ENCODE data around the gene NUMBL. TPM values are rescaled to one million over a fixed set of nuclear protein-coding genes. Genes with fewer than 3 reads are reported as not detected.

NUMBL gene
- total and polyA plus RNA-seq, 9 of the 15 experiments (the other 6 are each of a cell fraction or from before 2014, with no cell fraction given) = 0.39 to 38.6 (median 6.6) TPM

DNA sequence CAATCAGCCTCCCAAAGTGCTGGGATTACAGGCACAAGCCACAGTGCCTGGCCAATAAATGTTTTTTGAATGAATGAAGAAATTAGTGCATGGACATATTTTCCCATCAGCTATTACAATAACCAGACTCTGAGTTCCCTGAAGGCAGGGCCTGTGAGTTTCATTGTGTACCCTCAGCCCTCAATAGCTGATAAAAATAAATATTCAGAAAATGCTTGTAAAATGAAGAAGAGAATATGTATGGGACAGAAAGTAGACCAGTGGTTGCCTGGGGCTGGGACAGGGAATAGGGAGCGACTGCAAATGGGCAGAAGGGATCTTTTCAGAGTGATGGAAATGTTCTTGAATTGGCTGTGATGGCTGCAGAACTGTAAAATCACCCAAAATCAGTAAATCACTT is 28.8 kb downstream of the NUMBL start:
- no peak for FAIRE-seq
- Histone ChIP-seq H3K4me3 (no peak overlapping the region), H2AFZ (ENCODE audit: low read depth, low read length) (0 out of 2 replicates have a peak overlapping the region, but pooled peaks have one; percentile 24), H3K9me1 (ENCODE audit: control insufficient read depth, insufficient read depth, low read length) (no peaks in the 10 kb centered on the region), H3K9me3 (replicated peaks; ENCODE audit: control insufficient read depth, insufficient read depth, low read depth, low read length) (no peaks in the 10 kb centered on the region), H3K27ac (ENCODE audit: extremely low read depth, low read depth, low read length) (no peak overlapping the region), H4K20me1 (replicated peaks; ENCODE audit: control insufficient read depth, insufficient read depth, low read length) (no peaks in the 10 kb centered on the region), H3K27me3 (ENCODE audit: control insufficient read depth in 2 of 2, insufficient read depth in 2 of 2, low read length in 2 of 2) (no peaks in the 10 kb centered on the region), H3K36me3 (ENCODE audit: control insufficient read depth, insufficient read depth, low read length) (peaks cover under 1% of the 10 kb centered on the region; the same call in 2 of the 3 replicates), H3K9ac (ENCODE audit: insufficient read depth in 1 of 2, low read depth in 2 of 2, low read length in 2 of 2) (no peak overlapping the region), H3K79me2 (ENCODE audit: control insufficient read depth, insufficient read depth, low read length) (no peaks in the 10 kb centered on the region; the same call in 2 of the 3 replicates), H3K4me2 (ENCODE audit: insufficient read depth, low read length) (no peak overlapping the region), H3K4me1 (replicated peaks in 1 of 2; ENCODE audit: control insufficient read depth in 2 of 2, insufficient read depth in 2 of 2, low read length in 2 of 2) (peaks cover 34 to 42% of the 10 kb centered on the region in 2 experiments)
- no peak for DNase-seq (ENCODE audit: extremely low read depth in 1 of 4, low spot score in 3 of 4)
- POLR2A ChIA-PET = no interaction called here
- no TSS peak for BruUV-seq (replicated peaks)
- intact Hi-C loops (cut with micrococcal nuclease) (loop anchor here (1.0 to 5.0 kb wide), 4 partner anchors 41 to 161 kb away; no protein-coding TSS in a partner anchor), in situ Hi-C loops (cut with MboI) (no loop called here)
- 70% methylated on average over 1 of the region's 1 CpG for WGBS (ENCODE audit: insufficient coverage, low coverage, missing lambda C conversion rate)
- no peak for ATAC-seq
- CTCF ChIA-PET (ENCODE audit: low intra/inter-chr PET ratio) = interaction anchor here (2.5 kb wide), 1 partner anchor 41 kb away, joined by 21 read pairs; no protein-coding TSS in a partner anchor
- TF ChIP-seq CTBP1 (IDR thresholded peaks at IDR 0.05; ENCODE audit: borderline replicate concordance) (no peak), RBM22 (IDR thresholded peaks at IDR 0.05; ENCODE audit: low read depth, low read length, poor library complexity, severe bottlenecking) (no peak), SIRT6 (IDR thresholded peaks at IDR 0.05; ENCODE audit: low read depth, low read length) (no peak)

DNA sequence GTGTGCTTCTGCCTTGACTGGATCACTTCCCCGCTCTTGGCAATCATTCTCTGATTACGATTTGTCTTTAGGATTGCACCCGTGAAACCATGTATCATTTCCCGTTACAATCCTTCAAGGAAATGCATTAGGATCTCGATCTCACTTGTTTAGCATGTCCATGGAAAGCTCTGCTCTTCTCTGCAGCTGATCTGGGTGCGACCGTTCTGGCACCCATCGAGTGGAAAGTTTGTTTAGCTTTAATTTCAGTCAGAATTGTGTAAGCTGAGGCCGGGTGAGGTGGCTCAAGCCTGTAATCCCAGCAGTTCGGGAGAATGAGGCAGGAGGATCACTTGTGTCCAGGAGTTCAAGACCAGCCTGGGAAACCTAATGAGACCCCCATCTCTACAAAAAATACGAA is 30.9 kb downstream of the NUMBL start:
- Histone ChIP-seq H4K20me1 (replicated peaks; ENCODE audit: control insufficient read depth, insufficient read depth, low read length) (no peaks in the 10 kb centered on the region), H3K4me3 (no peak overlapping the region), H2AFZ (ENCODE audit: low read depth, low read length) (peak overlapping the region; percentile 1; the same call in 1 of the 2 replicates), H3K4me2 (ENCODE audit: insufficient read depth, low read length) (no peak overlapping the region), H3K9me3 (replicated peaks; ENCODE audit: control insufficient read depth, insufficient read depth, low read depth, low read length) (no peaks in the 10 kb centered on the region), H3K79me2 (ENCODE audit: control insufficient read depth, insufficient read depth, low read length) (no peaks in the 10 kb centered on the region; the same call in 2 of the 3 replicates), H3K27ac (ENCODE audit: extremely low read depth, low read depth, low read length) (no peak overlapping the region), H3K27me3 (ENCODE audit: control insufficient read depth in 2 of 2, insufficient read depth in 2 of 2, low read length in 2 of 2) (no peaks in the 10 kb centered on the region), H3K9me1 (ENCODE audit: control insufficient read depth, insufficient read depth, low read length) (no peaks in the 10 kb centered on the region), H3K4me1 (replicated peaks in 1 of 2; ENCODE audit: control insufficient read depth in 2 of 2, insufficient read depth in 2 of 2, low read length in 2 of 2) (peaks cover 14 to 26% of the 10 kb centered on the region in 2 experiments), H3K36me3 (ENCODE audit: control insufficient read depth, insufficient read depth, low read length) (no peaks in the 10 kb centered on the region), H3K9ac (ENCODE audit: insufficient read depth in 1 of 2, low read depth in 2 of 2, low read length in 2 of 2) (no peak overlapping the region)
- 57% methylated on average over 11 of the region's 11 CpGs for WGBS (ENCODE audit: insufficient coverage, low coverage, missing lambda C conversion rate)
- no peak for TF ChIP-seq HDAC1 (IDR thresholded peaks at IDR 0.05)
- TF ChIP-seq ZNF253 (CRISPR knock-in tag; conservative IDR thresholded peaks at IDR 0.05) = no peak
- no peak for TF ChIP-seq MAFF (IDR thresholded peaks at IDR 0.05; ENCODE audit: low read length)
- TF ChIP-seq, protein P1, sequence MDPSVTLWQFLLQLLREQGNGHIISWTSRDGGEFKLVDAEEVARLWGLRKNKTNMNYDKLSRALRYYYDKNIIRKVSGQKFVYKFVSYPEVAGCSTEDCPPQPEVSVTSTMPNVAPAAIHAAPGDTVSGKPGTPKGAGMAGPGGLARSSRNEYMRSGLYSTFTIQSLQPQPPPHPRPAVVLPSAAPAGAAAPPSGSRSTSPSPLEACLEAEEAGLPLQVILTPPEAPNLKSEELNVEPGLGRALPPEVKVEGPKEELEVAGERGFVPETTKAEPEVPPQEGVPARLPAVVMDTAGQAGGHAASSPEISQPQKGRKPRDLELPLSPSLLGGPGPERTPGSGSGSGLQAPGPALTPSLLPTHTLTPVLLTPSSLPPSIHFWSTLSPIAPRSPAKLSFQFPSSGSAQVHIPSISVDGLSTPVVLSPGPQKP (CRISPR knock-in tag; IDR thresholded peaks at IDR 0.05) = no peak
- TF ChIP-seq JUND (IDR thresholded peaks at IDR 0.05; ENCODE audit: borderline replicate concordance, low read depth, low read length) = no peak
- TF ChIP-seq JUND (tag; IDR thresholded peaks at IDR 0.05; ENCODE audit: borderline replicate concordance, low read depth, low read length) = no peak
- no peak for DNase-seq (ENCODE audit: extremely low read depth in 1 of 4, low spot score in 3 of 4)
- ATAC-seq = no peak
- no peak for FAIRE-seq
- in situ Hi-C loops (cut with MboI) = loop anchor here (5.0 kb wide), 1 partner anchor 483 kb away; no protein-coding TSS in a partner anchor
- intact Hi-C loops (cut with micrococcal nuclease) = no loop called here
- CTCF ChIA-PET (ENCODE audit: low intra/inter-chr PET ratio) = no interaction called here
- BruUV-seq (replicated peaks) = no TSS peak
- POLR2A ChIA-PET = interaction anchor here (1.3 kb wide), 1 partner anchor 9 kb away, joined by 3 read pairs; no protein-coding TSS in a partner anchor

Measured in K562 (cell line).